ENCODE measurements around the gene KAZN.

The KAZN gene

DNA sequence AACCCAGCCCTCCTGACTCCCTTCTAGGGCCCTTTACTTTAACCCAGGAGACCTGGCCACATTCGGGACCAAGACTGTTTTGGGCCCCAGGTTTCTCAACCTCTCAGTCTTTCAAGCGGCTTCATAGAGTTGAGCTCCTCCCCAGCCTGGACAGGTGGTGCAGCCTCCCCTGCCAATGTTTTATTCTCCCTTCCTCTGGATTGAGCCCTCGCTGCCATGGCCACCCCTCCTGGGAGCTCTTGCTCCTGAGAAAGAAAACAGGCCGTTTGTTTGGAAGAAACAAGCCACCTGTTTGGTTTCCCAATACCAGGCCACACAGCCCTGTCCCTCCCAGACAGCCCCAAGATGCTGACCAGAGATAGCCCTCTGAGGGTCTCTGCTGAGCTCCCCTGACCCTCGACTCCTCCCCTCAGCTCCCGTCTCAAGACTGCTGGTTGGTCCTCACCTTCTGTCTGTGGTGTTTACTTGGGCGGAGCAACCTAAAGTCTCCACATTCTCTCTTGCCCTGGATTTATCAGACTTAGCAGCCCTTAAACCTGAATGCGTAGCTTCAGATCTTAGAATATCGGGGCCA lies 558.4 kb downstream of the KAZN start:
- no peak for DNase-seq

DNA sequence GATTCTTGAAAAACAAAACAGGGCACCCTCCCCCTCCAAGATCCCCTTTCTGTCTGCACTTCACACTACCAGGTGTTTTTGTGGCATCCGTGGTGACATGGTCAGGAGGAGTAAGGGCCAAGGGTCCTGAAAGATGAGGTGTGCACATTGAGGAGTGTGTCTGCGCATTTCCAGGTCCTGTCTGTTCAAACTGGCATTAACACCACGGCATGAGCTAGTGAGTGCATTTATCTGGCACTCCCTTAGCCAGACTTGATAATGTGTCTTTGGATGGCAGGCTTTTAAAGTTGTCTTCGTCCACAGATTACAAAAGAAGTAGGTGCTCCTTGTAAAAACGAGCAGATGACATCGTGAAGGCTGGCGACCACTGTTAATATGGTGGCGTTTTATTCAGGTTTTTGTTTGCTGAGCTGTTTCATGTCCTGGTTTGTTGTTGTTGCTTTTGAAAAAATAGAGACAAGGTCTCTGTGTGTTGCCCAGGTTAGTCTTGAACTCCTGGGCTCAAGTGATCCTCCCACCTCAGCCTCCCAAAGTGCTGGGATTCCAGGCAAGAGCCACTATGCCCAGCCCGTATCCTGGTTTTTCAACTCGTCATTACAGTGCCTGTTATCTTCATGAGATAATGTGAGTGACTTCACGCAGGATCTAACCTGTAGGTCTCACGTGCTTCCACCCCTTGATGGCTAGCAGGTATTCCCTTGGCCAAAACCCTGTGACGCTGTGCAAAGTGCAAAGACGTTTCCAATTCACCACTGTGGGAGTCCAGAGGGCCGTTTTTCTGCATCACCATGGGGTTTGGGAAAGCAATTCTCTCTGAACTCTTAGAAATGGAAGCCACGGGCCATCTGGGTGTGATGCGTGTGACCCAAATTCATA lies 559.3 kb downstream of the KAZN start:
- DNase-seq, result no peak

DNA sequence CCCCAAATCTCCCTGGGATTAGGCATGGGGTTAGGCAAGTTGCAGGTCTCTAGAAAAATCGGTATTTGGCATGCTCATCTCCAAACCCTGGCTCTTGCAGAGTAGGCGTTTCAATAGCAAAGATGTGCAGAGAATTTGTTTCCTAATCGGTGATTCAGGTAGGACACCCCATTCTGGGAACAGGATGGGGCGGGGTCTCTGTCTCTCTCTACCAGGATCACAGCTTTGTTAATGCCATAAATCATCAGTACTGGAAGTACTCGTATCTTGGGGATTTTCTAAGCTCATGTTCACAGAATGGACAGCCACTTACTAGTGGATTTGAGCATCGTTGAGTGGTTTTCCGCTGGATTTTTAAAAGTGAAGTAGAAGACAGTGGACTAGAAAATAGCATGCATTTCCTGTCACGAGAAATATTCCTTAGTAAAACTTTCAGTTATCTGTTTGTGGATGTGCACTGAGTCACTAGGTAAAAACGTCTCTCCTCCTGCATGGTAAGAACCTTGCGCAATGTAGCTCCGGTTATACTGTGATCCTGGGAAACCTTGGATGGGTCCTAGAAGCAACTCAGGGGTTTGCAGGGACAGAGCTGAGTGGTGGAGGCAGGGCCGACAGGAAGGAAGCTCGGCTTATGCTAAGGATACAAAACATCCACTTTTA lies 560.2 kb downstream of the KAZN start:
- DNase-seq, result peak; percentile 87

DNA sequence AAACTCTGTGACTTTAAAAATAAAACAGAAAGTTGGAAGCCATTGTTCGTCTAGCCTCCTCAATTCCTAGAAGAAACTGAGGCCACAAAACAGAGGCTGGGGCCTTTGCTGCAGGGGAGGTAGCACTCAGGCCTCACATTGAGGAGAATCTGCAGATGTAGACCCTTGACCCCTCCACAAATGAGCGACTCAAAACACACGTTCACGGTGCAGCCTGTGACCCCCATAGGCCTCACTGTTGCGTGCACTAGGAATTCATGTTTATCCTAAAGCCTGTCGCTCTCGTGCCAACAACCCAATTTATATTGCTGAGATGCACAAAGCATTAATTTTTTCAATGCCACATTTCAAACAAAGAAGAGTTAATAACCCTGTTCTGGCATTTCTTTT lies 560.7 kb downstream of the KAZN start:
- no peak for DNase-seq

DNA sequence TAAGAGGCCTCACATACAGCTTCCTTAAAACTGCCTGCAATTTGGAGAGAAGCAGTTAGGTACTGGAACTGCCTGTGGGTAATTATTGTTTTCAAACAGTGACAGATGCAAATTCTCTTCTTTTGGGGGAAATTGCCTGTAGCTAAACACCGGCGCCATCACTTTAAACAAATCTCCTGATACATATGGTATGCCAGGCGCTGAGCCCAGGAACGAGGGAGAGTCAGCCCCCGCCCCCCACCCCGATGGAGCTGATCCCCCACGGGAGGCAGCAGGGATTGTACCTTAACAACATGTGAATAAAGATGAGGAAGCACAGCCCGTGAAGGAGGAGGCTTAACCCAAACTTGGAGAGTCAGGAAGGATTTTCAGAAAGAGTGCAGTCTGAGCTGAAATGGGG lies 562.1 kb downstream of the KAZN start:
- DNase-seq, result no peak

DNA sequence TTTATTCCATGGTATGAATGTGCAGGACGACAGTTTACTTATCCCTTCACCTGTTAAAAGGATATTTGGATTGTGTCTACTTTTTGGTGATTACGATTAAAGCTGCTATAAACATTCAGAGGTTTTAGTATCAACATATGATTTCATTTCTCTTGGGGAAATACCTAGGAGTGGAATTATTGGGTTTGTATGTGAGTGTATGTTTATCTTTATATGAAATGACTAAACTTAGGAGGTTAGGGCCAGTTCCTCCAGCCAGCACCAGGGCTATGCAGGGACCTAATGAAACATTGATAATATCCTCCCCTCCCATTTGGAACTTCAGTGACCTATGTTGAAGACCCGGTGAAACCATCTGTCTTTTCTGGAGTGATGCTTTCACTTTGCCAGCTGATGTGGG lies 568.9 kb downstream of the KAZN start:
- DNase-seq, result no peak

Measured in EL (cell line).